Measurements from ENCODE around the gene EHBP1L1.

EHBP1L1 gene

DNA sequence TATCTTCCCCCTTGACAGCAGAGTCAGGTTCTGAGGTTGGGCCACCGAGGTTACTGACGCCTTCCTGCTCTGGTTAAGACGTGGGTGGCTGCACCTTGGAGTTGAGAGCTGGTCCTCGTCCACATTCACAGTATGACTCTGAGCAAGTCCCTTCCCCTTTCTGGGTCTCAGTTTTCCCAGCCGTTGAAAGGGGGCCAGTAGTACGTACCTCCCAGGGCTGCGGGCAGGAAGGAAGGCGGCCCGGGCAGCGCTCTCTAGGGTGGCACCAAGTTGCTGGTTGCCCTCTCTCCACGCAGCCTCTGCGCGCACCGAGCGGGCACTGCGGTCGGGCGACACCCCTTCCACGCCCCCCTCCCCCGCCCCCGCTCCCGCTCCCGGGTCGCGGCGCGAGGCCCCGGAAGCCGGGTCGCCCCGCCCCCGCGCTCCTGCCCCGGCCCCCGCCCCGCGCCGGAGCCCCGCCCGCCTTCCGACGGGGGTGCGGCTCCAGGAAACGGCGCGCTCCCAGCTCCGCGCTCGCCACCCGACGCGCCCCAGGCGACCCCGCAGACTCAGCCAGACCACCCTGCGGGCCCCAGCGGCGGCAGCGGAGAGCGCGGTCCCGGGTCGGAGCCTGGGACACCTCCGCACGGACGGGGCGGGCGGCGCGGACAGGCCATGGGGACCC lies at the start of gene EHBP1L1:
TSS of gene EHBP1L1 (plus strand) at position 486 of the 664 bp plus-strand sequence. CDS start 250 bp downstream, outside the sequence.
- DNase-seq, result peak; percentile 61 to 73

DNA sequence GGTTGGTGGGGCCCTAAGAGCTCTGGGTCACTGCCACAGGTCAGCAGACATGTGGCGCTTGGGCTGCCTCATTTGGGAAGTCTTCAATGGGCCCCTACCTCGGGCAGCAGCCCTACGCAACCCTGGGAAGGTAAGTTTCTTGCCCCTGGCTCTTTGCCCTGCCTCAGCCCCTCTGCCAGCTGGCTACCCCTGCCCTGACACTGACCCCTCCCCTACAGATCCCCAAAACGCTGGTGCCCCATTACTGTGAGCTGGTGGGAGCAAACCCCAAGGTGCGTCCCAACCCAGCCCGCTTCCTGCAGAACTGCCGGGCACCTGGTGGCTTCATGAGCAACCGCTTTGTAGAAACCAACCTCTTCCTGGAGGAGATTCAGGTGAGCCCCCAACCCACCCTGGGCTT lies 49.1 kb upstream of the EHBP1L1 start:
- no peak for DNase-seq

DNA sequence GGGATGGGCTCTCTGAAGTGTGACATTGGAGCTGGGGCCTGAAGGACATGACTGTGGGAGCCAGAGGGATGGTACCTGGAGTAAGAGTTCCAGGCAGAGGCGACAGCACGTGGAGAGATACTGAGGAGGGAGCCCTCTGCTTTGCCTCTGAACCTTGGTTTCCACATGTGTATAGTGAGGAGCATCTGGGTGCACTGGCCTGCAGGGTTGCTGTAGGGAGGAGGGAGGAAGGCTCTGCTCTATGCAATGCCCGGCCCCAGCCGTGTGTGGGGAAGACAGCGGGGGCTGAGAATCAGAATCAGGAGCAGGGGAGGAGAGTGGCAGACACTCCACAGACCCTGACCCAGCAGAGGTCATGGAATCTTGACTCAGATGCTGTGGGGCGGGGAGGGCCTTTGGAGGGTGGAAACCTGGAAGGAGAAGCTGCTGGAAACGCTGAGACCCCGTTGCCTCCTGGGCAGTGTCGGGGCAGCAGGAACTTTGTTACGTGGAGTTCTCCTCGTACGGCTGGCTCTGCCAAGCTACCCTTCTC lies 47.0 kb upstream of the EHBP1L1 start:
- no peak for DNase-seq

- no peak for DNase-seq
Measured at GRCh38 chr11:65529475-65530156, 46.2 kb upstream of the EHBP1L1 start.

DNA sequence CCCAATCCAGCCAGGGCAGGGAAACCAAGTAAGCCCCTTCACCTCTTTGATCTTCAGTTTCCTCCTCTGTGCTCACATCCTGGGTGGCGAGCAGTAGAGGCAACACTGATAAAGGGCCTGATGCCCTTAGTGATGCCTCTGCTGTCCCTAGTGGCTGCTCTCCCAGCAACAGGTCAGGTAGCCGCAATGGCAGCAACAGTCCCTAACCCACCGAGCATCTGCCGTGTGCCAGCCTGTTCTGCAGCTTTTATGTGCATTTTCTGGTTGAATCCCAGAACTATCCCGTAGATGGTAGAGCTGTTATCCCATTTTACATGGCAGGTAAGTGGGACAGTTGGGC lies 45.7 kb upstream of the EHBP1L1 start:
- DNase-seq, result no peak

- no peak for DNase-seq
Measured at GRCh38 chr11:65532388-65533064, 43.3 kb upstream of the EHBP1L1 start.

GRCh38 chr11:65535102-65535501 lies 40.8 kb upstream of the EHBP1L1 start:
- DNase-seq, result no peak

GRCh38 chr11:65536412-65537295 lies 39.2 kb upstream of the EHBP1L1 start:
- no peak for DNase-seq

DNA sequence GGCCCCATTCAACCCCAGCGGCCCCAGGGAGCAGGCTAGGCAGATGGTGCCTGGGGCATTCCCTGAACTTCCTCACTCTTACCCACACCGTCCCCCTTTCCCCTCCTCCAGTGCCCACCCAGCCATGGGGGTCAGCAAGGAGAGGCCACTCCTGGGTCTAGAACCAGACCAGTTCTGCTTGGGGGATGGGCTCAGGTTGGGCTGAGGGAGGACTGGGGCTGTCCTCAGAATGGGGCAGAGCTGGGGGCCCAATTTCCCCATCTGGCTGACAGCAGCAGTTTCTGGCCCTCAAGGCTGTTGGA lies 38.6 kb upstream of the EHBP1L1 start:
- no peak for DNase-seq

DNA sequence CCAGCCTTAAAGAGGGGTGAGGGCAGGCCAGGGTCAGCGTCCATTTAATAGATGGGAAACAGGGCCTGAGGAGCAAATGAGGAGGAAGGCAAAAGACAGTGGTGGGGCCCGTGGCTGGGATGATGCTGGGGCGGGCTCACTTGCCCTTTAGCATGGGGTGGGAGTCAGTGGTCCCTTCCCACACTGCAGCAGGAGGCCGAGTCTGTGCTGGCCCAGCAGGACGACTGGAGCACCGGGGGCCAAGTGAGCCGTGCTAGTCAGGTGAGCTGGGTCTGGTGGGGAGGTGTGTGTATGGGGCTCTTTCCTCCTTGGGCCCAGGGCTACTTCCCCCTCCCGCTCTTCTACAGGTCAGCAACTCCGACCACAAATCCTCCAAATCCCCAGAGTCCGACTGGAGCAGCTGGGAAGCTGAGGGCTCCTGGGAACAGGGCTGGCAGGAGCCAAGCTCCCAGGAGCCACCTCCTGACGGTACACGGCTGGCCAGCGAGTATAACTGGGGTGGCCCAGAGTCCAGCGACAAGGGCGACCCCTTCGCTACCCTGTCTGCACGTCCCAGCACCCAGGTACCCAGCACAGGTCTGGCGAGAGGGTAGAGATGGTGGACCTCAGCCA lies 38.1 kb upstream of the EHBP1L1 start:
- no peak for DNase-seq

DNA sequence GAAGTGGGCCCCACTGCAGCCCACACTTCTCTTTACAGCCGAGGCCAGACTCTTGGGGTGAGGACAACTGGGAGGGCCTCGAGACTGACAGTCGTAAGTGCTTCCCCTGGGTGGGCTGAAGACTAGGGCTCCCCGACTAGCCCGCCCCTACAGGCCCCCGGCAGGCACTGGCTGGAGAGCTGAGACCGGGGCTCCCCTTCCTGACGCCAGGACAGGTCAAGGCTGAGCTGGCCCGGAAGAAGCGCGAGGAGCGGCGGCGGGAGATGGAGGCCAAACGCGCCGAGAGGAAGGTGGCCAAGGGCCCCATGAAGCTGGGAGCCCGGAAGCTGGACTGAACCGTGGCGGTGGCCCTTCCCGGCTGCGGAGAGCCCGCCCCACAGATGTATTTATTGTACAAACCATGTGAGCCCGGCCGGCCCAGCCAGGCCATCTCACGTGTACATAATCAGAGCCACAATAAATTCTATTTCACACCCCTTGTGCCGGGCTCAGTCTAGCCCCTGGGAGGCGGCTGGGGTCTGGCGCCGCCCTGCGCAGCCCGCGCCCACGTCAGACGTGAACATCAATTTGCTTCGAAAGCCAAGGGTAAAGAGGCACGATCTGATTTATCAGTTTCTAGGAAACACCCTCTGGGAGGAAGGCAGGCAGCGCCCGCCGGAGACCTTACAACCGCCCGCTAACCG lies 37.5 kb upstream of the EHBP1L1 start:
- DNase-seq, result no peak

DNA sequence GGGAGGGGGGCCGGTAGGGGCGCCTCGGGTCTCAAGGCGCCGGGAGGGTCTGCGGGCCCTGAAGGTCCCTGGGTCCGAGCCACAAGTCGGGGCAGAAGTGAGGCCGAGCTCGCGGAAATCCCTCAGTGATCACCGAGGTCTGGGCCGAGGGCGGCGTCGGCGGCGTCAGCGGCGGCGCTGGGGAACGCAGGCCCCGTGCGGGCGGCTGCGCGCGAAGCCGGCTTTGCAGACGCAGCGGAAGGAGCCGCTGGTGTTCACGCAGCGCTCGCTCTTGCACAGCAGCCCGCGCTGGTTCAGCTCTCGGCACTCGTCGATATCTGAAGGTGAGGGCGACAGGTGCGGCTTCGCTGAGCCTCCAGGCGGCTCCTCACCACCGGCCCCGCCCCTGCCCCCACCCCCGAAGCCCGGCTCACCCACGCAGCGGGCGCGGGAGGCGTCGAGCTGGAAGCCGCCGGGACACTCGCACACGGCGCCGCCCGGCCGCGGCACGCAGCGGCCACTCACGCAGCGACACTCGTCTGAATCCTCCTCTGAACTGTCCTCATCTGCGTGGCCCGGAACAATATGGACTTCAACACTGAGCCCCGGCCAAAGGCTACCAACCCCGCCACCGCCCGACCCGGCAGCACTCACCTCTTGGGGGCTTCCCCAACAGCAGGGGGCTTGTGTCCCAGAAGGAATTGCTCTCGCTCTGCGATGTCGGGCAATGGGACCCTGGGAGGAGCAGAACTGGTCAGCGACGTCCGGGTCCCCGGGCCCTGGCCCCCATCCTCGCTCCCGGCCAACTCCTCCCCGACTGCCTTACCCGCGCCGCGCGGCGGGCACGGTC lies 36.7 kb upstream of the EHBP1L1 start:
- DNase-seq, result no peak

DNA sequence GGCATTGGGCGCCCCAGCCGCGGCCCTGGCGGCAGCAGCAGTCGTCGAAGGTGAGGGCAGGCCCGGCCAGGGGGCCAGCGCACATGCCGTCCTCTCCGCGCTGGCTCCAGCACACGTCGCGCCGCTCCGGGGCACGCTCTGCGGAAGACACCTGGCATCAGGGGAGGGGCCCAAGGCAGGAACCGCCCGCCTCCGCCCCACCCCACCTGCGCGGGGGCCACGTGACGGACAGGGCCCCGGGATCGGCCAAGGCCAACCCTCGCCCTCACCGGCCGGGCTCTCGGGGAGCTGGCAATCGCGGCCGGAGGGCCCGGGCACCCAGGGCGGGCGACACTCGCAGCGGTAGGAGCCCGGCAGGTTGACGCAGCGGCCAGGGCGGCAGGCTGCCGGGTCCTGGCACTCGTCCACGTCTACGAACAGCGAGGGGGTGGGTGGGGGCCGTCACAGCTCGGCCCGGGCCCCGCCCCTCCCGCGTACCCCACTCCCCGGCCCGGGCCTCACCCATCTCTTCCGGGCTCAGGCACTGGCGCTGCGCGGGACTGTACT lies 36.0 kb upstream of the EHBP1L1 start:
- DNase-seq, result no peak

DNA sequence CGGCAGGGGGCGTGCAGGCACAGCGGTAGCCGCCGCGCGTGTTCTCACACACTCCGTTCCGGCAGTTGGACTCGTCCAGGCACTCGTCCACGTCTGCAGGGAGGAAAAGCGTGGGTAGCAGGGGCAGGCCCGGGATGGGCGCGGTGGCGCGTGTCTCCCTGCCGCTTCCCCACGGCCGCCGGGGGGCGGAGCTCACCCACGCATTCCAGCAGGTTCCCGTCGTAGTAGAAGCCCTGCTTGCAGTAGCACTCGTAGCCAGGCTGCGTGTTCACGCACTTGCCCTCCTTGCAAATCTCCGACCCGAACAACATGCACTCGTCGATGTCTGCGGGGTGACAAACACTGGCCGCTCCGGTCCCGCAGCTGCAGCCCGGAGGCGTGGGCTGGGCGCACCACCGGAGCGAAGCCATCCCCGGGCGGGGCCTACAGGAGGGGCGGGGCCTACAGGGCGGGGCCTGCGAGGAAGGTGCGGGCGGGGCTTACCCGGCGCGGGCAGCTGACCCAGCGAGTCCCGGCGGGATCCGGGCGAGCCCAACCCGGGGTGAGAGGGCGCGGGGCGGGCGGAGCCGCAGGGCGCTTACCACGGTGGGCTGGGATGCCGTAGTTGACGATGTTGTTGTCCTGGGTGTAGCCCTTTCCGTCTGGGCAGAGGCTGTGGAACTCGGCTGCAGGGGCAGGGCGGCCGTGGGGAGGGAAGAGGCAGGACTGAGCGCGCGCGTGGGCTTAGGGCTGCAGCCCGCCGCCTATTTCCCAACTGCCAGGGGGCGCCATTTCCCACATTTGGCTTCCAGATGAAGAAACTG lies 35.4 kb upstream of the EHBP1L1 start:
- peak; percentile 84 to 93 for DNase-seq

DNA sequence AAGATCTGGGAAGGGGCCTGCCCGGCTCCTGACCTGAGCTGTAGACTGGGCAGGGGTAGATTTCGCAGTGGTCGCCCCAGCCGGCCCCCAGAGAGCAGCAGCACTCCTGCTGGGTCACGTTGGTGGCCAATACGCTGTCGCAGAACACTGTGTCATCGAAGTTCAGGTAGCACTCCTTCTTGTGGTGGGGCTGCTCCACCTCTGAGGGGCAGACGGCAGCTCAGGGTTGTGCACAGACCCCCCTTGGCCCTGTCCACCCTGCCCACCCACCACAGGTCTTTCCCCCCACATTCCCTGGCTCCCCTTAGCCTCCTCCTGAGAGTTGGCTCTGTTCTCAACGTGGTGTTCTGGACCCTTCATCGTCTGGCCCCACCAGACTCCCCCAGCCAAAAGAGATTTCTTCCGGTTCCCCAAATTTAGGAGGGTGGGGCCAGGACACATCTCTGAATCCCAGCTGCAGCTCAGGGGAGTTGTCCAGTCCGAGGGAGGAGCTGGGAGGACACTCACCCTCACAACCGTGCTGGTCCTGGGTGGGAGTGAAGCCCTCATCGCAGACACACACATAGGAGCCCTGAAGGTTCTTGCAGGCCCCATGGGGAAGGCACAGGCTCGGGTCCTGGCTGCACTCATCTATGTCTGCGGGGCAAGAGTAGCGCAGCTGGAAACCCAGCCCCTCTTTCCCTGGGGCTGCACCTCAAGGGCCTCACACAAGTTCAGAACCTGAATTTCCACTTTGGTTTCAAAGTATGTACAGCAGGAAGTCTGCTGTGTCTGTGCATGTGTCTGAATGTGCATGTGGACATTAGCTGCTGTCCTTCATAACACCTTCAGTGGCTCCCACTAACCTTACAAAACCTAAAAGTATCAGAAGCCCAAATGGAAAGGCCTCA lies 34.5 kb upstream of the EHBP1L1 start:
- no peak for DNase-seq

DNA sequence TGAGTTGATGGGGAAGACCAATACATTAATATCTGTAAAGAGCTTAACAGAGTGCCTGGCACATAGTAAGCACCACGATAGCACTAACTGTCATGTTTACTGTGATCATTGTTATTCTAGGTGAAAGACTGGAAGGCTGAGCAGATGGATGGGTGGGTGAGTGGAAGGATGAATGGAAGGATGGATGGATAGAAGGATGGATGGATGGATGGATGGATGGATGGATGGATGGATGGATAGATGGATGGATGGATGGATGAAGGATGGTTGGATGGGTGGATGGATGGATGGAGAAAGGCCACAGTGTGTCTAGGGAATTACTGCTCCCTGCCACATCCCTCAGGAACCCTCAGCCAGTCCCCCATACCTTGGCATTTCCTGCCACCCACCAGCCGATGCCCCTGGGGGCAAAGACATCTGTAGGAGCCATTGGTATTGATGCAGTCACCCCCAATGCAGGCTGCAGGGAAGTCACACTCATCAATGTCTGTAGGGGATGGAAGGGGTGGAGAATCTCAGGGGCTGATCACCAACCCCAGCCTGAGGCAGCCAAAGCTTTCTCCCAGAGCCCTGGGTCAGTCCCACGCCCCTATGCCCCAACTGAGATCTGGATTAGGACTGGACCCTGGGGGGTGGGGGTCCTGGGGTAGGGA lies 33.0 kb upstream of the EHBP1L1 start:
- no peak for DNase-seq

GRCh38 chr11:65545853-65546216 lies 30.0 kb upstream of the EHBP1L1 start:
- DNase-seq, result no peak

DNA sequence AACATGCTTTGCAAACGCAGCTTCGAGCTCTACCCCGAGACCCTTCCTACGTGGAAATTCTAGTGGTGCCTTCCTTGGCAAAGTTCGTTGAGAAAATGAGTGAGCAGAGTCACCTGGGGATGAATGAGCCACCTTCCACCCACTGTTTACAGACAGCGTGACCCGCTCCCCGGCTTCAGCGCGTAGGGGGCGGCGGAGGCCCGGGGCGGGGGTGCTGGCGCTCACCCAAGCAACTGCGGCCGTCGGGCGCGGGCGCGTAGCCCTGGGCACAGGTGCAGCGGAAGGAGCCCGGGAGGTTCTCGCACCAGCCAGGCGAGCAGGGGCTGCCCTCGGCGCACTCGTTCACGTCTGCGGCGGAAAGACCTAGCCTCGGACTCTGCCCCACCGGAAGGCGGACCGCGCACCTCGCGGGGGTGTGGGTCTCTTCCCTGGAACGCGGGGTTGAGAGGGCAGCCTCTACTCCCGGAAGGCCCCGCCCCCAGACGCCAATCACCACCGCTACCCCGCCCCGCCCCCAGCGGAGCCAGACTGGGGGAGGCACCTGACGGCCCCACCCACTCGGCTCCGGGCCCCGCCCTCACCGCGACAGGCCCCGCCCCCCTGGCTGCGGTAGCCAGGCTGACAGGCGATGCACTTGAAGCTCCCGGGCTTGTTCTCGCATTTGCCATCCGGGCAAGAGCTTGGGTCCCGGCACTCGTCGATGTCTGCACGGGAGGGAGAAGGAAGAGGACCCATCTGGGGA lies 29.5 kb upstream of the EHBP1L1 start:
- DNase-seq, result peak; percentile 99 to 100
